NCI-H774 (cell line): Measurements from ENCODE around the gene KIF2A.
A peak's percentile ranks its signal among the peaks of the same experiment; 100 is the strongest.

Source experiments
- DNase-seq: peaks from one replicate; lab custom pipeline; 2025; lab: John Stamatoyannopoulos, UW

Gene KIF2A

GRCh38 chr5:62305715-62306322 lies at the start of gene KIF2A:
Gene KIF2A (plus strand): TSS chr5:62306206. CDS start chr5:62306473, 267 bp downstream.
- DNase-seq, result peak; percentile 96

GRCh38 chr5:62257020-62257367 lies 49.0 kb upstream of the KIF2A start:
- no peak for DNase-seq

- no peak for DNase-seq
Measured at GRCh38 chr5:62258654-62259053, 47.4 kb upstream of the KIF2A start.

GRCh38 chr5:62259699-62260250 lies 46.2 kb upstream of the KIF2A start:
- no peak for DNase-seq

- peak; percentile 30 for DNase-seq
Measured at GRCh38 chr5:62260513-62260912, 45.5 kb upstream of the KIF2A start.

- DNase-seq, result peak; percentile 31
Measured at GRCh38 chr5:62263401-62263800, 42.6 kb upstream of the KIF2A start.

- no peak for DNase-seq
Measured at GRCh38 chr5:62265648-62266112, 40.3 kb upstream of the KIF2A start.

GRCh38 chr5:62266573-62266972 lies 39.4 kb upstream of the KIF2A start:
- DNase-seq, result no peak

GRCh38 chr5:62268234-62268633 lies 37.8 kb upstream of the KIF2A start:
- peak; percentile 39 for DNase-seq

- no peak for DNase-seq
Measured at GRCh38 chr5:62268792-62269191, 37.2 kb upstream of the KIF2A start.

GRCh38 chr5:62271370-62271769 lies 34.6 kb upstream of the KIF2A start:
- DNase-seq, result no peak

GRCh38 chr5:62271870-62272269 lies 34.1 kb upstream of the KIF2A start:
- DNase-seq, result no peak

GRCh38 chr5:62273687-62274086 lies 32.3 kb upstream of the KIF2A start:
- no peak for DNase-seq

GRCh38 chr5:62275581-62275980 lies 30.4 kb upstream of the KIF2A start:
- no peak for DNase-seq

- DNase-seq, result no peak
Measured at GRCh38 chr5:62281411-62281810, 24.6 kb upstream of the KIF2A start.

- DNase-seq, result no peak
Measured at GRCh38 chr5:62282064-62282463, 23.9 kb upstream of the KIF2A start.

- no peak for DNase-seq
Measured at GRCh38 chr5:62283005-62283404, 23.0 kb upstream of the KIF2A start.

- no peak for DNase-seq
Measured at GRCh38 chr5:62283861-62284260, 22.1 kb upstream of the KIF2A start.

- no peak for DNase-seq
Measured at GRCh38 chr5:62284946-62285891, 20.8 kb upstream of the KIF2A start.

GRCh38 chr5:62286834-62287233 lies 19.2 kb upstream of the KIF2A start:
- no peak for DNase-seq

- no peak for DNase-seq
Measured at GRCh38 chr5:62287237-62287636, 18.8 kb upstream of the KIF2A start.

GRCh38 chr5:62288118-62288517 lies 17.9 kb upstream of the KIF2A start:
- no peak for DNase-seq

- DNase-seq, result no peak
Measured at GRCh38 chr5:62289813-62290212, 16.2 kb upstream of the KIF2A start.
